Measurements from ENCODE around the gene HOXA7.

The HOXA7 gene

DNA sequence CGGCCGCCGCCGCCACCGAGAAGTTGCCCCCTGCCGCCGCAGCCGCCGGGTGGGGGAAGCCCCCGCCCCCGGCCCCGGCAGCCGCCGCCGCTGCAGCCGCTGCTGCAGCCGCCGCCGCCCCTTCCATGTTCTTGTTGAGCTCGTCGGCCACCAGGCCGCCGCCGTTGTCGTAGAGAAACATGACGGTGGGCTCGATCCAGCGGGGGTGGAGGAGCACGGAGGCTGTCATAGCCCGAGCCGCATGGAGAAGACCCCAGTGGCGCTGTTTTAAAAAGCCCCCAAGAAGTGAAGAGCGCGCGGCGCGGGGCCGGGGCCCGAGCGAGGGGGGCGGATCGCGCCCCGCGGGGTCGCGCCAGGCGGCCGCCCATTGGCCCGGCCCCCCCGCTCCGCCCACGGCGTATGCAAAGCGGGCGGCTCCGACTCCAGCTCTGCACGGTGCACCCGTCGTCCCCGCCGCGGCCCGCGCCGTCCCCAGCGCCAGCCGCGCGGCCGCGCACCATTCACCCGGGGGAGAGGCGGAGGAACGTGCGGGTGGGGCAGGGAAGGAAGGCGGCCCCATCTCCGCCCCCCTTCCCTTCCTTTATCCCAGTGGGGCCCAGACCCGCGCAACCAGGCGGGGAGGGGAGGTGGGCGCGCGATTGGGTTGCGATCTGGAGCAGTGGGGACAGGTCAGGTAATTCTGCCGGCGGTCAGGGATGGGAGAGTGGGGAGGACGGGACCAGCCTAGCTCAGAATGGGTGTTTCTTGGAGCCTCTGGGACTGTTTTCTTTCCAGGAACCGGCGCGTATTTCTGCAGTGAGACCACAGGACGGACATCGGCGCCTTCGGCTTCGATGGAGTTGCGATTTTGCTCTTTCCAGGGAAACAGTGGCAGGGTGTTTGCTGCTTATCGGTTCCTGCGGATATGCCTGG is 43.6 kb upstream of the HOXA7 start, which contains the start of gene HOXA13:
Gene HOXA13, minus strand, starts transcription at position 243 of the 912 bp plus-strand sequence. Its CDS starts 14 bp downstream, at position 229.
- Histone ChIP-seq H3K79me2 (ENCODE audit: control insufficient read depth, low read length) (no peaks in the 10 kb centered on the region), H3K9me3 (ENCODE audit: control insufficient read depth, insufficient read depth, low read length) (no peaks in the 10 kb centered on the region), H3K4me3 (ENCODE audit: low read length) (peak within 1 kb of the TSS; percentile 75), H4K20me1 (ENCODE audit: control insufficient read depth, insufficient read depth, low read depth, low read length) (peaks cover 4% of the 10 kb centered on the region; the same call in 1 of the 2 replicates), H3K27ac (ENCODE audit: low read depth, low read length) (no peak within 1 kb of the TSS), H3K9me2 (replicated peaks; ENCODE audit: control insufficient read depth, low read length) (no peaks in the 10 kb centered on the region), H3K4me2 (ENCODE audit: low read length) (peak within 1 kb of the TSS; percentile 88), H3F3A (ENCODE audit: control insufficient read depth, insufficient read depth) (peaks cover 2% of the 10 kb centered on the region; the same call in 1 of the 2 replicates), H3K36me3 (ENCODE audit: control insufficient read depth, low read length) (no peaks in the 10 kb centered on the region), H3K4me1 (ENCODE audit: control insufficient read depth, low read length) (peaks cover 18% of the 10 kb centered on the region), H3K27me3 (ENCODE audit: control insufficient read depth, low read length) (peaks cover 84% of the 10 kb centered on the region)
- TF ChIP-seq CTCF (IDR thresholded peaks at IDR 0.05; ENCODE audit: low read depth, low read length, poor library complexity, severe bottlenecking): no peak
- TF ChIP-seq EZH2phosphoT487 (IDR thresholded peaks at IDR 0.05; ENCODE audit: borderline replicate concordance, low read length): peak; percentile 18; the same call in 1 of the 2 replicates

DNA sequence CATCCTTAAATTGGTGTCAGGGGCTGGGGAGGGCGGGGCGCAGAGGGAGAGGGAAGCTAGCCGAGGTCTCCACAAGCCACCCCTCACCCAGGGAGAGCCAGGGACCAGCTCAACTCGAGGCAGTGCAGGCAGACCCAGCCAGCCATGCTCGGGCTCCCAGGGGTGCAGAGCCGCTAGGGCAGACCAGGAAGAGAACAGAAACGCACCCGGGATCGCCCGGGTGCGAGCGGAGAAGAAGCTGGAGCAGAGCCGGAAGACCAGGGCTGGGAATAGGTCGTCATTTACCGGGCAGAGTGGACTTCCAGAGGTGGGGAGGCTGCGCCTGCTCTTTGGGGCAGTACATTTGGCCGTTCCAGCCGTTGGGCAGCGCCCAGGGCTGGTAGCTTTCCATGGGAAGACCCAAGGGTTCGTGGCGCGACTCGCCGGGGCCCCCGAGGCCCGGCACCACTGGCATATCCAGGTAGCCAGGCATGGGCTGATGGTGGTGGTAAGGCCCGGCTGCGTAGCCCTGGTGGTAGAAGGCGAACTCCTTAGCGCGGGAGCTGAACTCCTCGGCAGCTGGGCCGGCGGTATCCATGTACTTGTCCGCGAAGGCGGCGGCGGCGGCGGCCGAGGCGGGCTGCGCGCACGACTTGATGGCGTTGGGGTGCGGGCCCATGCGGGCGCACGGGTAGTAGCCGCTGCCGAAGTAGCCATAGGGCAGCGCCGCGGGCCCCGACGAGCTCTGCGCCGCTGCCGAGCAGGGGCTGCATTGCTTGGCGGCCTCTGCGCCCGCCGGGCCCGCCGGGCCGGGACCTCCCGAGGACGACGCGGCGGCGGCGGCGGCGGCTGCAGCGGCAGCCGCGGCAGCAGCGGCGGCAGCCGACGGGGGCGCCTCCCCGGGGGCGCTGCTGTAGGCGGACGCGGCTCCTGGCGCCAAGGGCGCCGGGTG is 42.7 kb upstream of the HOXA7 start:
- TF ChIP-seq CTCF (IDR thresholded peaks at IDR 0.05; ENCODE audit: low read depth, low read length, poor library complexity, severe bottlenecking) (no peak), EZH2phosphoT487 (IDR thresholded peaks at IDR 0.05; ENCODE audit: borderline replicate concordance, low read length) (no peak)
- Histone ChIP-seq H4K20me1 (ENCODE audit: control insufficient read depth, insufficient read depth, low read depth, low read length) (peaks cover 4% of the 10 kb centered on the region; the same call in 1 of the 2 replicates), H3K79me2 (ENCODE audit: control insufficient read depth, low read length) (no peaks in the 10 kb centered on the region), H3F3A (ENCODE audit: control insufficient read depth, insufficient read depth) (peaks cover 2% of the 10 kb centered on the region; the same call in 1 of the 2 replicates), H3K27ac (ENCODE audit: low read depth, low read length) (no peak overlapping the region), H3K9me3 (ENCODE audit: control insufficient read depth, insufficient read depth, low read length) (no peaks in the 10 kb centered on the region), H3K4me3 (ENCODE audit: low read length) (no peak overlapping the region), H3K4me2 (ENCODE audit: low read length) (0 out of 2 replicates have a peak overlapping the region, but pooled peaks have one; percentile 21), H3K9me2 (replicated peaks; ENCODE audit: control insufficient read depth, low read length) (no peaks in the 10 kb centered on the region), H3K4me1 (ENCODE audit: control insufficient read depth, low read length) (peaks cover 18% of the 10 kb centered on the region), H3K27me3 (ENCODE audit: control insufficient read depth, low read length) (peaks cover 86% of the 10 kb centered on the region), H3K36me3 (ENCODE audit: control insufficient read depth, low read length) (no peaks in the 10 kb centered on the region)

DNA sequence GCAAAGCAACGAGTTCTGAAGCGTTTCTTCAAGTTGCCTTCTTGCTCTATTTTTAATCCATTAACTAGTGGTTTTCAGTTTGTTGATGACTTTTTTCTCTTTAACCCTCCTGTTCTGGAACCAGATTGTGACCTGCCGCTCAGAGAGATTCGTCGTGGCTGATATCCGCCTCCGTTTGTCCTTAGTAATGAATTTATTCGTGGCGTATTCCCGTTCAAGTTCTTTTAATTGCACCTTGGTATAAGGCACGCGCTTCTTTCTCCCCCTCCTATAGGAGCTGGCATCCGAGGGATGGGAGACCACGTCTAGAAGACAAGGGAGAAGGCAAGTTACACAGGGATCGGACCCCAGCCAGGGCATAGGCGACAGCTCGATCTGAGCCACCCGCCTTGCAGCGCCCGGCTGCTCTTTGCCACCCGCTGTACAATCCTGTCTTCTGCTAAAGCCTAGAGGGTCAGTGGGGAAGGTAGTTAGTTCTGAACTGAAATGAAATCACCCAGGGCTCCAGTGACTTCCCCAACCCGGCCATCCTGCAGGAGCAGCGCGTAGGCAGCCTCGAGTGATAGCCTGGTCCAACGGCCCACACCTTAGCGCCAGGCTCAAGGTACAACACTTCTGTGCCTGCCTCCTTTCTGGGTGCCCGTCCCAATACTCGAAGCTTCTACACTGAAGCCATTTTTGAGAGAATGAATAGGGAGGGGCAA is 41.8 kb upstream of the HOXA7 start:
- Histone ChIP-seq H3K27ac (ENCODE audit: low read depth, low read length) (no peak overlapping the region), H4K20me1 (ENCODE audit: control insufficient read depth, insufficient read depth, low read depth, low read length) (peaks cover 4% of the 10 kb centered on the region; the same call in 1 of the 2 replicates), H3K9me2 (replicated peaks; ENCODE audit: control insufficient read depth, low read length) (no peaks in the 10 kb centered on the region), H3F3A (ENCODE audit: control insufficient read depth, insufficient read depth) (peaks cover 2% of the 10 kb centered on the region; the same call in 1 of the 2 replicates), H3K4me2 (ENCODE audit: low read length) (no peak overlapping the region), H3K36me3 (ENCODE audit: control insufficient read depth, low read length) (no peaks in the 10 kb centered on the region), H3K4me3 (ENCODE audit: low read length) (no peak overlapping the region), H3K27me3 (ENCODE audit: control insufficient read depth, low read length) (peaks cover 86% of the 10 kb centered on the region), H3K4me1 (ENCODE audit: control insufficient read depth, low read length) (peaks cover 18% of the 10 kb centered on the region), H3K79me2 (ENCODE audit: control insufficient read depth, low read length) (no peaks in the 10 kb centered on the region), H3K9me3 (ENCODE audit: control insufficient read depth, insufficient read depth, low read length) (no peaks in the 10 kb centered on the region)
- TF ChIP-seq EZH2phosphoT487 (IDR thresholded peaks at IDR 0.05; ENCODE audit: borderline replicate concordance, low read length) (no peak), CTCF (IDR thresholded peaks at IDR 0.05; ENCODE audit: low read depth, low read length, poor library complexity, severe bottlenecking) (no peak)
